Measurements from ENCODE around the gene RNF112.

The RNF112 gene

GRCh38 chr17:19388791-19389785 lies 21.9 kb upstream of the RNF112 start:
- no peak for DNase-seq

- DNase-seq = no peak
Observed at GRCh38 chr17:19390951-19391350, 20.1 kb upstream of the RNF112 start.

GRCh38 chr17:19391432-19391831 lies 19.6 kb upstream of the RNF112 start:
- DNase-seq = peak; percentile 25

- DNase-seq = no peak
Observed at GRCh38 chr17:19392303-19392702, 18.7 kb upstream of the RNF112 start.

GRCh38 chr17:19397556-19398041 lies 13.4 kb upstream of the RNF112 start:
- peak; percentile 31 for DNase-seq

GRCh38 chr17:19398301-19399181 lies 12.5 kb upstream of the RNF112 start:
- peak; percentile 92 for DNase-seq

- DNase-seq = no peak
Observed at GRCh38 chr17:19399750-19400450, 11.1 kb upstream of the RNF112 start.

GRCh38 chr17:19401321-19402010 lies 9.6 kb upstream of the RNF112 start:
- DNase-seq = no peak

- peak; percentile 27 for DNase-seq
Observed at GRCh38 chr17:19402171-19402570, 8.9 kb upstream of the RNF112 start.

GRCh38 chr17:19403021-19403420 lies 8.0 kb upstream of the RNF112 start:
- no peak for DNase-seq

GRCh38 chr17:19404264-19404663 lies 6.8 kb upstream of the RNF112 start:
- DNase-seq = no peak

GRCh38 chr17:19405114-19405513 lies 5.9 kb upstream of the RNF112 start:
- no peak for DNase-seq

GRCh38 chr17:19407601-19408345 lies 3.3 kb upstream of the RNF112 start:
- DNase-seq = no peak

- DNase-seq = no peak
Observed at GRCh38 chr17:19408346-19408710, 2.7 kb upstream of the RNF112 start.

GRCh38 chr17:19409066-19409465 lies 2.0 kb upstream of the RNF112 start:
- DNase-seq = no peak

- peak; percentile 64 for DNase-seq
Observed at GRCh38 chr17:19409509-19409908, 1.5 kb upstream of the RNF112 start.

GRCh38 chr17:19410091-19410490 lies 941 bp upstream of the RNF112 start:
- DNase-seq = no peak

GRCh38 chr17:19411631-19412030 lies 599 bp downstream of the RNF112 start:
- DNase-seq = peak; percentile 33

GRCh38 chr17:19412510-19412909 lies 1.5 kb downstream of the RNF112 start:
- DNase-seq = no peak

GRCh38 chr17:19412984-19413383 lies 2.0 kb downstream of the RNF112 start:
- DNase-seq = no peak

GRCh38 chr17:19413761-19414160 lies 2.7 kb downstream of the RNF112 start:
- no peak for DNase-seq
